Measurements from ENCODE around the gene PARVA.

DNA sequence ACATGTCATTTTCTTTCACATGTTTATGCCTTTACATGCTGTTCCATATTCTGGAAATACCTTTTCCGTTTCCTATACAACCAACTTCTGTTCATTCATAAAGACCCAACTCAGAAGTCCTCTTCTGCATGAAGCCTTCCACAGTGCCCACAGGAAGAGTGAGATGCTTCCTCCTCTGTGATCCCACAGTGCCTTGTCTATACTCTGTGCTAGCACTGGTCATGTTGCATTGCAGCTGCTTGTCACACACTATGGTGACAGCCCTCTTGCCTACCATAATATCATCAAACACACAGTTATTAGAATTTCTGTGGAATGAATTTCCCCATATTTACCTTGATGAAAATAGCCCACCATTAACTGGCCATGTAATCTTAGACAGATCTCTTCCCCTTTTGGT is 8.9 kb downstream of the PARVA start:
- no peak for TF ChIP-seq EZH2phosphoT487 (IDR thresholded peaks at IDR 0.05; ENCODE audit: borderline replicate concordance, low read length)
- TF ChIP-seq, protein P1, sequence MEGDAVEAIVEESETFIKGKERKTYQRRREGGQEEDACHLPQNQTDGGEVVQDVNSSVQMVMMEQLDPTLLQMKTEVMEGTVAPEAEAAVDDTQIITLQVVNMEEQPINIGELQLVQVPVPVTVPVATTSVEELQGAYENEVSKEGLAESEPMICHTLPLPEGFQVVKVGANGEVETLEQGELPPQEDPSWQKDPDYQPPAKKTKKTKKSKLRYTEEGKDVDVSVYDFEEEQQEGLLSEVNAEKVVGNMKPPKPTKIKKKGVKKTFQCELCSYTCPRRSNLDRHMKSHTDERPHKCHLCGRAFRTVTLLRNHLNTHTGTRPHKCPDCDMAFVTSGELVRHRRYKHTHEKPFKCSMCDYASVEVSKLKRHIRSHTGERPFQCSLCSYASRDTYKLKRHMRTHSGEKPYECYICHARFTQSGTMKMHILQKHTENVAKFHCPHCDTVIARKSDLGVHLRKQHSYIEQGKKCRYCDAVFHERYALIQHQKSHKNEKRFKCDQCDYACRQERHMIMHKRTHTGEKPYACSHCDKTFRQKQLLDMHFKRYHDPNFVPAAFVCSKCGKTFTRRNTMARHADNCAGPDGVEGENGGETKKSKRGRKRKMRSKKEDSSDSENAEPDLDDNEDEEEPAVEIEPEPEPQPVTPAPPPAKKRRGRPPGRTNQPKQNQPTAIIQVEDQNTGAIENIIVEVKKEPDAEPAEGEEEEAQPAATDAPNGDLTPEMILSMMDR (IDR thresholded peaks at IDR 0.05; ENCODE audit: low read depth, low read length, poor library complexity, severe bottlenecking), result no peak
